Measurements from ENCODE around the gene HTR1D. TPM values are rescaled to one million over a fixed set of nuclear protein-coding genes. Genes with fewer than 3 reads are reported as not detected.

The HTR1D gene
- total RNA-seq, 1 experiment from 2014 or later: 3.5 TPM

- DNase-seq (ENCODE audit: low read depth, low spot score) (no peak), ATAC-seq (no peak)
- CTCF ChIA-PET: interaction anchor here (1.2 kb wide), 1 partner anchor 14 kb away, joined by 3 read pairs; no protein-coding TSS in a partner anchor
- no peak for TF ChIP-seq EGR1 (IDR thresholded peaks at IDR 0.05; ENCODE audit: low read depth)
- no peak for TF ChIP-seq FOSL1 (IDR thresholded peaks at IDR 0.05; ENCODE audit: low read depth)
- TF ChIP-seq ELF1 (IDR thresholded peaks at IDR 0.05; ENCODE audit: borderline replicate concordance, low read depth): no peak
- TF ChIP-seq JUND (IDR thresholded peaks at IDR 0.05): no peak
- no peak for TF ChIP-seq CEBPB (IDR thresholded peaks at IDR 0.05; ENCODE audit: low read depth)
- no peak for TF ChIP-seq MAX (IDR thresholded peaks at IDR 0.05)
- no peak for TF ChIP-seq POLR2AphosphoS5 (IDR thresholded peaks at IDR 0.05; ENCODE audit: low read depth, low read length)
- no peak for TF ChIP-seq SIN3A (IDR thresholded peaks at IDR 0.05; ENCODE audit: low read depth)
- TF ChIP-seq YY1 (IDR thresholded peaks at IDR 0.05; ENCODE audit: extremely low read depth, insufficient replicate concordance, low read depth, low read length): no peak
- TF ChIP-seq ATF3 (IDR thresholded peaks at IDR 0.05): no peak
- no peak for TF ChIP-seq EZH2phosphoT487 (IDR thresholded peaks at IDR 0.05; ENCODE audit: borderline replicate concordance)
- Histone ChIP-seq H3K9me2 (ENCODE audit: insufficient read depth) (0 out of 2 replicates have a peak, but pooled peaks cover 4% of the 10 kb centered on the region), H3K4me2 (ENCODE audit: low read length) (no peak overlapping the region), H3K4me3 (replicated peaks in 1 of 2; ENCODE audit: low read depth in 1 of 2, low read length in 2 of 2) (no peak overlapping the region), H3K27ac (ENCODE audit: low read depth, low read length) (no peak overlapping the region), H2AFZ (ENCODE audit: low read depth, low read length, poor library complexity, severe bottlenecking) (no peak overlapping the region), H3K4me1 (ENCODE audit: control insufficient read depth in 1 of 2, insufficient read depth in 2 of 2, low read length in 2 of 2) (peaks cover 8 to 26% of the 10 kb centered on the region in 2 experiments), H4K20me1 (ENCODE audit: insufficient read depth) (peaks cover 5% of the 10 kb centered on the region; the same call in 1 of the 2 replicates), H3K9ac (ENCODE audit: low read length) (no peak overlapping the region), H3K27me3 (ENCODE audit: insufficient read depth, low read length) (no peaks in the 10 kb centered on the region), H3K36me3 (ENCODE audit: control insufficient read depth in 1 of 2, insufficient read depth in 2 of 2, low read length in 2 of 2) (no peaks in the 10 kb centered on the region), H3K9me3 (ENCODE audit: control insufficient read depth in 1 of 2, insufficient read depth in 1 of 2, low read depth in 1 of 2, low read length in 2 of 2) (no peaks in the 10 kb centered on the region), H3K79me2 (ENCODE audit: insufficient read depth, low read length) (peaks cover 16% of the 10 kb centered on the region)
- no TSS peak for BruUV-seq (replicated peaks)
- RAD21 ChIA-PET (ENCODE audit: low non-redundant PET in 1 of 2, low total read pairs in 2 of 2, uncharacterized antibody in 2 of 2, unreplicated experiment in 2 of 2): no interaction called here
- intact Hi-C loops (cut with micrococcal nuclease): no loop called here
- POLR2A ChIA-PET: interaction anchor here (0.7 kb wide), 1 partner anchor 83 kb away, joined by 3 read pairs; no protein-coding TSS in a partner anchor
Observed at GRCh38 chr1:23171181-23171755, 46.0 kb downstream of the HTR1D start.
